Calu3 (cell line): ENCODE results near the gene LAMB4. TPM values are rescaled to one million over a fixed set of nuclear protein-coding genes. Genes with fewer than 3 reads are reported as not detected.

Source experiments
- BruUV-seq: library from RNA; stranded (reverse); fragments of 400-500 nt; replicated peaks from 2 replicates; lab custom pipeline; 2021; lab: Mats Ljungman, UMichigan
- CTCF ChIA-PET: fragments of 300-600 bp; sonication (Branson Sonifier 250); formaldehyde crosslinking; loops from one replicate; lab custom pipeline; 2022; ENCODE audit warnings: antibody characterized with exemption; lab: Charles Lee
- DNase-seq: peaks from one replicate; pipeline ENCODE4 v3.0.0; 2022
- H3K27ac Mint-ChIP-seq: one replicate; pipeline ENCODE4 v1.8.0; 2022; ENCODE audit warnings: mixed read lengths; ENCODE audit not compliant: unreplicated experiment
- H3K27me3 Mint-ChIP-seq: one replicate; pipeline ENCODE4 v1.8.0; 2022; ENCODE audit warnings: mixed read lengths; ENCODE audit not compliant: unreplicated experiment
- H3K36me3 Mint-ChIP-seq: one replicate; pipeline ENCODE4 v1.8.0; 2022; ENCODE audit warnings: mild to moderate bottlenecking, moderate library complexity, mixed read lengths; ENCODE audit not compliant: insufficient read depth, unreplicated experiment
- H3K4me1 Mint-ChIP-seq: one replicate; pipeline ENCODE4 v1.8.0; 2022; ENCODE audit warnings: mild to moderate bottlenecking, low read depth, mixed read lengths; ENCODE audit not compliant: unreplicated experiment
- H3K4me3 Mint-ChIP-seq: one replicate; pipeline ENCODE4 v1.8.0; 2022; ENCODE audit warnings: mild to moderate bottlenecking, low read depth, moderate library complexity, mixed read lengths; ENCODE audit not compliant: unreplicated experiment
- H3K9me3 Mint-ChIP-seq: one replicate; pipeline ENCODE4 v1.8.0; 2022; ENCODE audit warnings: low read depth, mixed read lengths; ENCODE audit not compliant: unreplicated experiment
- CTCF ChIP-seq: fragments of 200-600 bp; IDR thresholded peaks from one replicate; pipeline ENCODE4 v1.8.0; 2022; ENCODE audit warnings: antibody characterized with exemption; ENCODE audit not compliant: unreplicated experiment
- intact Hi-C: fragments of 100-400 bp; cut with micrococcal nuclease; formaldehyde crosslinking; loops from one replicate; pipeline ENCODE4 v1.10.0; 2022; ENCODE audit not compliant: unreplicated experiment
- total RNA-seq: library from RNA; stranded (reverse); gene quantifications from 2 replicates; pipeline ENCODE4 v1.2.3, GENCODE V29; 2022

The LAMB4 gene
- total RNA-seq, 1 experiment from 2014 or later: not detected

GRCh38 chr7:108120933-108121332 is 9.2 kb downstream of the LAMB4 start:
- BruUV-seq: no TSS peak
- Mint-ChIP-seq H3K27ac (no peak overlapping the region), H3K36me3 (no peaks in the 10 kb centered on the region), H3K9me3 (no peaks in the 10 kb centered on the region), H3K4me1 (no peaks in the 10 kb centered on the region), H3K27me3 (no peaks in the 10 kb centered on the region), H3K4me3 (no peak overlapping the region)
- CTCF ChIA-PET: no interaction called here
- intact Hi-C loops: no loop called here
- DNase-seq: no peak
- TF ChIP-seq CTCF: no peak

GRCh38 chr7:108120196-108120595 is 10.0 kb downstream of the LAMB4 start:
- DNase-seq: no peak
- no TSS peak for BruUV-seq
- CTCF ChIA-PET: interaction anchor here (0.6 kb wide), 2 partner anchors 8 to 26 kb away, joined by 3 to 4 read pairs; no protein-coding TSS in a partner anchor
- intact Hi-C loops: no loop called here
- no peaks in the 10 kb centered on the region for H3K27me3 Mint-ChIP-seq
- no peak overlapping the region for H3K27ac Mint-ChIP-seq
- no peak overlapping the region for H3K4me3 Mint-ChIP-seq
- TF ChIP-seq CTCF: no peak
- no peaks in the 10 kb centered on the region for H3K9me3 Mint-ChIP-seq
- no peaks in the 10 kb centered on the region for H3K36me3 Mint-ChIP-seq
- no peaks in the 10 kb centered on the region for H3K4me1 Mint-ChIP-seq

- Mint-ChIP-seq H3K9me3 (no peaks in the 10 kb centered on the region), H3K4me1 (no peaks in the 10 kb centered on the region), H3K27me3 (no peaks in the 10 kb centered on the region), H3K4me3 (no peak overlapping the region), H3K27ac (no peak overlapping the region), H3K36me3 (no peaks in the 10 kb centered on the region)
- intact Hi-C loops: no loop called here
- no TSS peak for BruUV-seq
- CTCF ChIA-PET: no interaction called here
- TF ChIP-seq CTCF: no peak
- DNase-seq: no peak
Observed at GRCh38 chr7:108118959-108119358, 11.2 kb downstream of the LAMB4 start.

- DNase-seq: peak; percentile 19
- no peaks in the 10 kb centered on the region for H3K4me1 Mint-ChIP-seq
- BruUV-seq: no TSS peak
Observed at GRCh38 chr7:108114117-108114841, 15.9 kb downstream of the LAMB4 start.

More at GRCh38 chr7:108114117-108114841, 15.9 kb downstream of the LAMB4 start:
- Mint-ChIP-seq H3K9me3 (no peaks in the 10 kb centered on the region), H3K36me3 (no peaks in the 10 kb centered on the region), H3K4me3 (no peak overlapping the region), H3K27ac (no peak overlapping the region), H3K27me3 (no peaks in the 10 kb centered on the region)
- TF ChIP-seq CTCF: peak; percentile 58
- intact Hi-C loops: loop anchor here (1.0 kb wide), 2 partner anchors 32 to 383 kb away; no protein-coding TSS in a partner anchor
- CTCF ChIA-PET: interaction anchor here (0.6 to 1.7 kb wide), 2 partner anchors 19 to 32 kb away, joined by 5 read pairs; no protein-coding TSS in a partner anchor
